HG03354 (cell line): ENCODE measurements around the gene DSCAM.
"Not testable (repeated sequence)": the region's sequence is repeated elsewhere in the genome, so short reads cannot be mapped to it uniquely, and the experiment has no call there.

Experiments used
- ATAC-seq: cut with Tn5 transposase; IDR thresholded peaks from one replicate; pipeline ENCODE4 v1.9.1; 2021; ENCODE audit warnings: mild to moderate bottlenecking; ENCODE audit not compliant: unreplicated experiment, poor library complexity, severe bottlenecking

Gene DSCAM

GRCh38 chr21:40054403-40054802, 792.6 kb downstream of the DSCAM start:
- ATAC-seq = no peak

- ATAC-seq = no peak
These were observed 794.0 kb downstream of the DSCAM start for GRCh38 chr21:40053007-40053406.

- ATAC-seq = no peak
These were observed 794.7 kb downstream of the DSCAM start for GRCh38 chr21:40052276-40052675.

- ATAC-seq = no peak
These were observed 795.2 kb downstream of the DSCAM start for GRCh38 chr21:40051801-40052200.

GRCh38 chr21:40049931-40050290, 797.0 kb downstream of the DSCAM start:
- no peak for ATAC-seq

GRCh38 chr21:40049031-40049930, 797.7 kb downstream of the DSCAM start:
- ATAC-seq = no peak

- ATAC-seq = no peak
These were observed 798.8 kb downstream of the DSCAM start for GRCh38 chr21:40047993-40048730.

- no peak for ATAC-seq
These were observed 799.7 kb downstream of the DSCAM start for GRCh38 chr21:40047211-40047610.

GRCh38 chr21:40043866-40044265, 803.1 kb downstream of the DSCAM start:
- no peak for ATAC-seq

GRCh38 chr21:40043423-40043822, 803.5 kb downstream of the DSCAM start:
- no peak for ATAC-seq

GRCh38 chr21:40041446-40041845, 805.5 kb downstream of the DSCAM start:
- no peak for ATAC-seq

GRCh38 chr21:40033156-40033782, 813.7 kb downstream of the DSCAM start:
- not testable (repeated sequence) for ATAC-seq

- no peak for ATAC-seq
These were observed 817.1 kb downstream of the DSCAM start for GRCh38 chr21:40029888-40030287.

- ATAC-seq = not testable (repeated sequence)
These were observed 818.6 kb downstream of the DSCAM start for GRCh38 chr21:40028393-40028792.

- ATAC-seq = no peak
These were observed 825.2 kb downstream of the DSCAM start for GRCh38 chr21:40021558-40022351.

GRCh38 chr21:40020651-40021050, 826.3 kb downstream of the DSCAM start:
- no peak for ATAC-seq

GRCh38 chr21:40018871-40019475, 828.0 kb downstream of the DSCAM start:
- no peak for ATAC-seq

- no peak for ATAC-seq
These were observed 830.3 kb downstream of the DSCAM start for GRCh38 chr21:40016667-40017066.

GRCh38 chr21:40016234-40016633, 830.7 kb downstream of the DSCAM start:
- no peak for ATAC-seq
